Retinal pigment epithelial cell (primary cell): ENCODE data around the gene CANX.
A peak's percentile ranks its signal among the peaks of the same experiment; 100 is the strongest.
"Not testable (repeated sequence)": the region's sequence is repeated elsewhere in the genome, so short reads cannot be mapped to it uniquely, and the experiment has no call there.

Experiments used
- DNase-seq: peaks from one replicate; pipeline ENCODE4 v3.0.0-alpha.2; 2010; ENCODE audit warnings: low read depth
- H3K4me3 ChIP-seq: 2 replicates; pipeline ENCODE4 v1.5.1; 2011; ENCODE audit warnings: mild to moderate bottlenecking, low read length, control low read depth, moderate library complexity
- TF ChIP-seq, protein P1 (sequence below): conservative IDR thresholded peaks from 2 replicates; pipeline ENCODE4 v1.5.1; 2011; ENCODE audit warnings: low read depth, low read length, control low read depth, inconsistent platforms

CANX gene

DNA sequence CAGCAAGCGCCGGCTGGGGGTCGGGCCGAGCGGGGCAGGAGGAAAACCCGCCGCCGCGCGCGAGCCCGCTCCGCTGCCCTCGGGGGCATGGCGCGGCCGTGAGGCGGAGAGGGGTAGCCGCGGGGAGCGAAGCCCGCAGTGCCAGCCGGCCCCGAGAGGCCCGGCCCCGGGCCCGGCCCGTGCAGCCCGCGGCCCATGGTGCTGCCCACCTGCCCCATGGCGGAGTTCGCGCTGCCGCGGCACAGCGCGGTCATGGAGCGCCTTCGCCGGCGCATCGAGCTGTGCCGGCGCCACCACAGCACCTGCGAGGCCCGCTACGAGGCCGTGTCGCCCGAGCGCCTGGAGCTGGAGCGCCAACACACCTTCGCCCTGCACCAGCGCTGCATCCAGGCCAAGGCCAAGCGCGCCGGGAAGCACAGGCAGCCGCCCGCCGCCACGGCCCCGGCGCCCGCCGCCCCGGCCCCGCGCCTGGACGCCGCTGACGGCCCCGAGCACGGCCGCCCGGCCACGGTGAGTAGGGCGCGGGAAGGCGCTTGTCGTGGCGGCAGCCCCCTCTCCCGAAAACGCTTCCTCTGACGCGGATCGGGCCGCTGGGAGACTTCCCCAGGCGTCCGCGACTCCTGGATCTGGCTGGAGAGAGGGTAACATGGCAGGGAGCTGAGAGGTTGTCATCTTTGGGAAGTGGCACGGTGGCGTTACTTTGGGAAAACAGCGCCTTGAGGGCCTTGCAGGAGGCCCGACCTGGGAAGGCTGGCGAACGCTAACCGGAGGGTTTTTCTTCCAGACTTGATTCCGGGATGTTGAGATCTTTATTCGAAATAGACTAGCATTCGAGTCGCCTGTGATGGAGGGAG, 34.4 kb downstream of the CANX start:
- TF ChIP-seq, protein P1, sequence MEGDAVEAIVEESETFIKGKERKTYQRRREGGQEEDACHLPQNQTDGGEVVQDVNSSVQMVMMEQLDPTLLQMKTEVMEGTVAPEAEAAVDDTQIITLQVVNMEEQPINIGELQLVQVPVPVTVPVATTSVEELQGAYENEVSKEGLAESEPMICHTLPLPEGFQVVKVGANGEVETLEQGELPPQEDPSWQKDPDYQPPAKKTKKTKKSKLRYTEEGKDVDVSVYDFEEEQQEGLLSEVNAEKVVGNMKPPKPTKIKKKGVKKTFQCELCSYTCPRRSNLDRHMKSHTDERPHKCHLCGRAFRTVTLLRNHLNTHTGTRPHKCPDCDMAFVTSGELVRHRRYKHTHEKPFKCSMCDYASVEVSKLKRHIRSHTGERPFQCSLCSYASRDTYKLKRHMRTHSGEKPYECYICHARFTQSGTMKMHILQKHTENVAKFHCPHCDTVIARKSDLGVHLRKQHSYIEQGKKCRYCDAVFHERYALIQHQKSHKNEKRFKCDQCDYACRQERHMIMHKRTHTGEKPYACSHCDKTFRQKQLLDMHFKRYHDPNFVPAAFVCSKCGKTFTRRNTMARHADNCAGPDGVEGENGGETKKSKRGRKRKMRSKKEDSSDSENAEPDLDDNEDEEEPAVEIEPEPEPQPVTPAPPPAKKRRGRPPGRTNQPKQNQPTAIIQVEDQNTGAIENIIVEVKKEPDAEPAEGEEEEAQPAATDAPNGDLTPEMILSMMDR = no peak
- peak; percentile 1 for DNase-seq
- H3K4me3 ChIP-seq = peak overlapping the region; percentile 64

DNA sequence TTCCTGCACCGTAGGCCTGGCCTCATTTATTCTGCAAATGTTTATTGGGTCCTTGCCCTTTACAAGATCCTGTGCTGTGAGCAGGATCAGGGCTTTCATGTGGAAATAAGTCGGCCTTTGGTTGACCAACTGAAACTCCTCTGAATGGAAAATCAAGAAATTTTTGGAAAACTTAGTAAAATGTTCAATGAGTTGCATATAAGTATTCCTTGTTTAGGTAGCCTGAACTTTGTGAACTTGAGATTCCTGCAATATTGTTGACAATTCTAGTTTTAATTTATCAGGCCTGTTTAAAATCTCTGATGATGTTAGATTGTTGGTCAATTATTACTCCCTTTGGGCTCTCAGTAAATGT, 35.0 kb downstream of the CANX start:
- DNase-seq = peak; percentile 12
- H3K4me3 ChIP-seq = peak overlapping the region; percentile 64
- TF ChIP-seq, protein P1 = no peak

DNA sequence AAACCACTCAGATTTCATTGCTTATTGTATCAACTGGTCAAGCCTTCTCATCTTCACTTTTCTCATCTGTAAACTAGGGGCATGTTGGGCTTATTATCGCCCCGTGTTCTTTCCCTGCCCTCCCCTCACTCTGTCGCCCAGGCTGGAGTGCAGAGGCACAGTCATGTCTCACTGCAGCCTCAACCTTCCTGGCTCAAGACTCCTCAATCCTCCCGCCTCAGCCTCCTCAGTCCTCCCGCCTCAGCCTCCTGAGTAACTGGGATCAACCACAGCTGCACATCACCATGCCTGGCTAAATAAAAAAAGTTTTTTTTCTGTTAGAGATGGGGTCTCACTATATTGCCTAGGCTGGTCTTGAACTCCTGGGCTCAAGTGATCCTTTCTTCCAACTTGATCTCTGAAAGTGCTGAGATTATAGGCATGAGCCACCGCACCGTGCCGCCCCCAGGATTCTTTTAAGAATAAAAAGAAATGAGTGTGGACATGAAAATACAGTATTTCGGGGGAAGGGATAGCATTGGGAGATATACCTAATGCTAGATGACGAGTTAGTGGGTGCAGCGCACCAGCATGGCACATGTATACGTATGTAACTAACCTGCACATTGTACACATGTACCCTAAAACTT, 35.9 kb downstream of the CANX start:
- no peak for DNase-seq
- peak overlapping the region; percentile 64 for H3K4me3 ChIP-seq
- TF ChIP-seq, protein P1 = no peak

DNA sequence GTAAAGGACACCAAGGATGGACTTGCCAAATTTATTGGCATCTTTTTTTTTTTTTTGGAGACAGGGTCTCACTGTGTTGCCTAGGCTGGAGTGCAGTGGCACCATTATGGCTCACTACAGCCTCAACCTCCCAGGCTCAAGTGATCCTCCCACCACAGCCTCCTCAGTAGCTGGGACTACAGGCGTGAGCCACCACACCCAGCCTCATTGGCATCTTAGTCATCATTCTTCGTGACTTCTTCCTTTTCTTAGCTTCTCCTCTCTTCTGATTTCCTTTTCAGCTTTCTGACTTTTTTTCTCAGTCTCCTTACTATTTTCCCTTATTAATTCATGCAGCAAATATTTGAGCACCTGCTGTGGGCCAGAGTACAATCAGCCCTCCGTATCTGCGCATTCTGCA, 40.0 kb downstream of the CANX start:
- DNase-seq = no peak
- TF ChIP-seq, protein P1 = no peak
- H3K4me3 ChIP-seq = no peak overlapping the region

- not testable (repeated sequence) for H3K4me3 ChIP-seq, DNase-seq
Measured at GRCh38 chr5:179744106-179744505, 45.3 kb downstream of the CANX start.

DNA sequence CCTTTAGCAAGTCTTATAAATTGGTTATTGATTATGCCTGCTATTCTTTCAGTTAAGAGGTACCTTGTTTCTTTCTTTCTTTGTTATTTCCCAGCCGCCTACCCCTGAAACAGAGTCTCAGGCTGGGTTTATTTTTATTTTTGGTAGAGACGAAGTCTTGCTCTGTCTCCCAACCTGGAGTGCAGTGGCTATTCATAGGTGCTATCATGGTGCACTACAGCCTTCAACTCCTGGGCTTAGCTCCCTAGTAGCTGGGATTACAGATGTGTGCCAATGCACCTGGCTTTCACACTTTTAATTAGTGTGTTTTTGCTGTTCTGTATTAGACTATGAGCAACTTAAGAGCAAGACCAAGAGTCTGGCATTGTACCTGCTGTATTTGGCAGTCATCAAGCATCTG, 48.1 kb downstream of the CANX start:
- no peak for DNase-seq
- no peak overlapping the region for H3K4me3 ChIP-seq
- TF ChIP-seq, protein P1 = no peak

DNA sequence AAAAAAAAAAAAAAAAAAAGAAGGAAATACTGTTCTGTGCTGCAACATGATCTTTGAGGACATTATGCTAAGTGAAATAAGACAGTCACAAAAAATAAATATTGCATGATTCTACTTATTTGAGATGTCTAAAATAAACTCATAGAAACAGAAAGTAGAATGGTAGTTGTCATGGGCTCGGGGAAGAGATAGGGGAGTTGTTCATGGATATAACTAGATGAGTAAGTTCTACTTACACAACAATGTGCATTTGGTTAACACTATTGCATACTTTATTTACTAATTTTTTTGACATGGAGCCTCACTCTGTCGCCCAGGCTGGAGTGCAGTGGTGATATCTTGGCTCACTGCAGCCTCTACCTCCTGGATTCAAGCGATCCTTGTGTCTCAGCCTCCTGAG, 49.0 kb downstream of the CANX start:
- no peak overlapping the region for H3K4me3 ChIP-seq
- DNase-seq = no peak
- TF ChIP-seq, protein P1 = no peak
